Thymus (tissue), 11 donors: ENCODE data around the gene CELA2B. TPM values are rescaled to one million over a fixed set of nuclear protein-coding genes. Genes with fewer than 3 reads are reported as not detected.

Experiments
- DNase-seq, 9 donors: peaks; one replicate each; pipeline ENCODE4 v3.0.0-alpha.2; 2013; ENCODE audit warnings: low spot score in 9 of 9, low read depth in 6 of 9, missing footprints in 1 of 9
- H3K27ac ChIP-seq, 2 donors: one replicate each; pipeline ENCODE4 v1.5.1; 2013; ENCODE audit warnings: control low read depth in 1 of 2, low read depth in 1 of 2, low read length in 1 of 2, mild to moderate bottlenecking in 1 of 2, moderate library complexity in 1 of 2
- H3K27me3 ChIP-seq, 2 donors: one replicate each; pipeline ENCODE4 v1.5.1; 2013; ENCODE audit warnings: low read length in 1 of 2; ENCODE audit not compliant: control insufficient read depth in 2 of 2, insufficient read depth in 1 of 2
- H3K36me3 ChIP-seq, 2 donors: one replicate each; pipeline ENCODE4 v1.5.1; 2013; ENCODE audit warnings: low read length in 1 of 2, mild to moderate bottlenecking in 1 of 2, moderate library complexity in 1 of 2; ENCODE audit not compliant: control insufficient read depth in 2 of 2, insufficient read depth in 2 of 2
- H3K4me1 ChIP-seq, 2 donors: one replicate each; pipeline ENCODE4 v1.5.1; 2013; ENCODE audit warnings: low read length in 2 of 2; ENCODE audit not compliant: control insufficient read depth in 2 of 2, insufficient read depth in 2 of 2
- H3K4me3 ChIP-seq, 2 donors: one replicate each; pipeline ENCODE4 v1.5.1; 2013; ENCODE audit warnings: low read length in 2 of 2, control low read depth in 1 of 2, mild to moderate bottlenecking in 1 of 2
- H3K9me3 ChIP-seq, 2 donors: one replicate each; pipeline ENCODE4 v1.5.1; 2013; ENCODE audit warnings: low read length in 1 of 2, mild to moderate bottlenecking in 1 of 2; ENCODE audit not compliant: control insufficient read depth in 2 of 2, insufficient read depth in 1 of 2
- WGBS: extraction: QIAGEN DNeasy Blood & Tissue Kit; methylation state at CpG from one replicate; pipeline ENCODE4 v1.1.7; 2013; 5-methylcytosine and 5-hydroxymethylcytosine counted together
- polyA plus RNA-seq: library from polyadenylated mRNA; stranded (reverse); fragments of 200-250 nt; gene quantifications from one replicate; pipeline ENCODE4 v1.2.3, GENCODE V29; 2013
- total RNA-seq: library from RNA; stranded (reverse); fragments of 120-200 nt; gene quantifications from one replicate; pipeline ENCODE4 v1.2.4, GENCODE V29; 2013
- donor health status: healthy.

CELA2B gene
- total and polyA plus RNA-seq, 2 donors: 0.16 to 0.28 TPM

DNA sequence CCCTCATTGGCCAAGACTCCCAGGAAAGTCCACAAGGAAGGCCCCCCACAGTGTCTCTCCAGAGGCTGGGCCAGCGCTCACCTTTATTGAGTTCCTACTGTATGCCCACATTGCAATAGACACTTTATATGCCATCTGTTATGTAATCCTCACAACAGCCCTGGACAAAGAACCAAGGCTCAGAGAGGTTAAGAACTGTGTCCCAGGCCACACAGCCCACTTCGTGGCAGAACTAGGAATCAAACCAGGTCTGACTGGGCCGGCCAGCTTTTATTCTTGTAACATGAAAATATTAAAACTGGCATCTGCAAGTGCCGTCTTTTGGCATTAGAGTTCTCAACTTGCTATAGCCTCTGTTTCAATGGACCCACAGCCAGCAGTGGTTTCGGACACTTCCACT is 33.1 kb upstream of the CELA2B start:
- 97% methylated on average over 5 of the region's 5 CpGs for WGBS

DNA sequence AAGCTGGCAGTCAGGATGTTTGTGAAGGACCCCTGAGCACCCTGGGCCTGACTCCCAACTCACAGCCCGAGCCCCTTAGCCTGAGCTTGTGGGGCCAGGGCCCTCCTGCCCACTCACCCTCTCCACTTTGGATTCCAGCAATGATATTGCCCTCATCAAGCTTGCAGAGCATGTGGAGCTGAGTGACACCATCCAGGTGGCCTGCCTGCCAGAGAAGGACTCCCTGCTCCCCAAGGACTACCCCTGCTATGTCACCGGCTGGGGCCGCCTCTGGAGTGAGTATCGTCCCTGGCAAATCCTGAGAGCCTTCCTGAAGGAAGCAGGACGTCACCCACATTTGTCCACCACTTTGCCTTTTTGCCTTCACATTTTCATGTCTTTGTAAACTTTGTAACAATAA is 32.6 kb upstream of the CELA2B start:
- no peak for DNase-seq
- no peaks in the 10 kb centered on the region for H3K9me3 ChIP-seq
- no peak overlapping the region for H3K4me3 ChIP-seq
- no peak overlapping the region for H3K27ac ChIP-seq
- peaks cover 0 to 5% of the 10 kb centered on the region in 2 donors for H3K27me3 ChIP-seq
- 89% methylated on average over 5 of the region's 5 CpGs for WGBS
- no peaks in the 10 kb centered on the region for H3K4me1 ChIP-seq
- no peaks in the 10 kb centered on the region for H3K36me3 ChIP-seq

More for the DNA sequence above, 33.1 kb upstream of the CELA2B start:
- H3K36me3 ChIP-seq: no peaks in the 10 kb centered on the region
- no peak for DNase-seq
- peaks cover 0 to 5% of the 10 kb centered on the region in 2 donors for H3K27me3 ChIP-seq
- H3K4me3 ChIP-seq: no peak overlapping the region
- H3K4me1 ChIP-seq: no peaks in the 10 kb centered on the region
- H3K27ac ChIP-seq: no peak overlapping the region
- H3K9me3 ChIP-seq: no peaks in the 10 kb centered on the region

DNA sequence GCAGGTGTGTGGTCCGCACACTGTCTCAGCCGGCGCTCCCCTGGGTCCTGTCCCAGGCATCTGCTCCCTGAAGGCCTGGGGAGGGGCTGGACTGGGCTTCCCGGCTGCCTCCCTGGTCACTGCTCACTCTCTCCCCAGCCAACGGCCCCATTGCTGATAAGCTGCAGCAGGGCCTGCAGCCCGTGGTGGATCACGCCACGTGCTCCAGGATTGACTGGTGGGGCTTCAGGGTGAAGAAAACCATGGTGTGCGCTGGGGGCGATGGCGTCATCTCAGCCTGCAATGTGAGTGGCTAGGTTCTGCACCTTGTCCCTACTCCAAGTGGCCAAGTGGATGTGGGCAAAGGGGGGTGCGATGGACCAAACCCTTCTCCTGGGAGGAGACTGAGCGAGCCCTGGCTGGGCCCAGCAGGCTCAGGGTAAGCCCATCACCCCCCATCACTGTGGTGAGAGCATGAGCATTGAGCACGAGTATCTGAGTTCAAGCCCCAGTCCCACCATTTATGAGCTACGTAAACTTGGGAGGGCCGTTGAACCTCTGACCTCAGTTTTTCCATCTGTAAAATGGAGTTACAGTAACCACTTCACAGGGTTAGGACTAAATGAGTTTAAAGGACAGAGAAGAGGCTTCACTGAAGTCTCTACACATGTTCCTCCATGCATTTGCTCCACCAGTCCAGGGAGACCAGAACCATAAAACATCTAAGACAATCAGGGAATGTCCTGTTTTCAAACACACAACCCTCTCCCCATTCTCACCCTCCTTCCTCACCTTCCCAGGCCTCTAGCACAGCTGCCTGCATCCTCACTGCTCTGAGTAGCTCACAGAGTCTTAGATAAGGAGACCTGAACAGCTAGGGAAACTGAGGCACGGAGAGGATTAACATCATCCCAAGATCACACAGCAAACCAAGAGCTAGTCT is 31.2 kb upstream of the CELA2B start:
- Histone ChIP-seq H3K27me3 (peaks cover 0 to 5% of the 10 kb centered on the region in 2 donors), H3K4me3 (no peak overlapping the region), H3K9me3 (no peaks in the 10 kb centered on the region), H3K36me3 (no peaks in the 10 kb centered on the region), H3K27ac (no peak overlapping the region), H3K4me1 (no peaks in the 10 kb centered on the region)
- DNase-seq: no peak
- WGBS: 94% methylated on average over 17 of the region's 17 CpGs

DNA sequence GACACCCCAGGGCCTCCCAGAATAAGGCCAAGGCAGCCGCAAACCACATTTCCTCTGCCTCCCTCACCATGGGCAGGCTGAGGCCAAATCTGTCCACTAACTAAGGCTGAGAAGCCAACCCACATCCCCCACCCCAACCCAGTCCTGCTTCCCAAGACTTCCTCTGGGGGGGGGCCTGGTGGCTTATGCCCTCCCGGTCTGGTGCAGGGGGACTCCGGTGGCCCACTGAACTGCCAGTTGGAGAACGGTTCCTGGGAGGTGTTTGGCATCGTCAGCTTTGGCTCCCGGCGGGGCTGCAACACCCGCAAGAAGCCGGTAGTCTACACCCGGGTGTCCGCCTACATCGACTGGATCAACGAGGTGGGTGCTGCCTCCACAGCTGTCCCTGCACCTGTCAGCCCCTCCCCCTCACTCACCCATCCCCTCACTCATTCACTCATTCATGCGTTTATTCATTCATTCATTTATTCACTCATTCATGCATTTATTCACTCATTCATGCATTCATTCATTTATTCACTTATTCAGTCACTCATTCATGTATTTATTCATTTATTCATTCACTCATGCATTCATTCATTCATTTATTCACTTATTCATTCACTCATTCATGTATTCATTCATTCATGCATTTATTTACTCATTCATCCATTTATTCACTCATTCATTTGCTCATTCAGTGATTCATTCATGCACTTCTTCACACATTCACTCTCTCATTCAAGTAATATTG is 30.3 kb upstream of the CELA2B start:
- DNase-seq: no peak
- H3K36me3 ChIP-seq: no peaks in the 10 kb centered on the region
- no peak overlapping the region for H3K4me3 ChIP-seq
- H3K27me3 ChIP-seq: peaks cover 0 to 5% of the 10 kb centered on the region in 2 donors
- no peaks in the 10 kb centered on the region for H3K4me1 ChIP-seq
- H3K9me3 ChIP-seq: no peaks in the 10 kb centered on the region
- H3K27ac ChIP-seq: no peak overlapping the region
- WGBS: 63% methylated on average over 14 of the region's 14 CpGs

DNA sequence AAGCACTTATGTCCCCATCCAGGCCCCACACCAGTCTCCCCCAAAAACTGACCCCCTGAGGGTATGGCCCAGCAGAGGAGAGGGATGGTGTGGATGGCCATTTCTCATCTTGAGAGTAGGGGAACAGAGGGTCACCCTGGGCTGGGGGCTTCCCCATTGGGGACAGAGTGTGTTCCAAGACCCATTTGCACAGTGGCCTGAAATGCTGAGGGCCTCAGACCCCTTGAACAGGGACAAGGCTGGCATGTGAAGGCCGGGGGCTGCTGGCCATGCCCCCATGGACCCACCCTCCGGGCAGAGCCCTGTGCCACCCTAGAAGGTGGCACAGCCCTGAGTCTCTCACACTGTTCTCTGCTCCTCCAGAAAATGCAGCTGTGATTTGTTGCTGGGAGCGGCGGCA is 29.7 kb upstream of the CELA2B start:
- WGBS: 91% methylated on average over 4 of the region's 4 CpGs
- Histone ChIP-seq H3K27ac (no peak overlapping the region), H3K9me3 (no peaks in the 10 kb centered on the region), H3K36me3 (no peaks in the 10 kb centered on the region), H3K4me3 (no peak overlapping the region), H3K4me1 (no peaks in the 10 kb centered on the region), H3K27me3 (peaks cover 0 to 5% of the 10 kb centered on the region in 2 donors)
- no peak for DNase-seq

DNA sequence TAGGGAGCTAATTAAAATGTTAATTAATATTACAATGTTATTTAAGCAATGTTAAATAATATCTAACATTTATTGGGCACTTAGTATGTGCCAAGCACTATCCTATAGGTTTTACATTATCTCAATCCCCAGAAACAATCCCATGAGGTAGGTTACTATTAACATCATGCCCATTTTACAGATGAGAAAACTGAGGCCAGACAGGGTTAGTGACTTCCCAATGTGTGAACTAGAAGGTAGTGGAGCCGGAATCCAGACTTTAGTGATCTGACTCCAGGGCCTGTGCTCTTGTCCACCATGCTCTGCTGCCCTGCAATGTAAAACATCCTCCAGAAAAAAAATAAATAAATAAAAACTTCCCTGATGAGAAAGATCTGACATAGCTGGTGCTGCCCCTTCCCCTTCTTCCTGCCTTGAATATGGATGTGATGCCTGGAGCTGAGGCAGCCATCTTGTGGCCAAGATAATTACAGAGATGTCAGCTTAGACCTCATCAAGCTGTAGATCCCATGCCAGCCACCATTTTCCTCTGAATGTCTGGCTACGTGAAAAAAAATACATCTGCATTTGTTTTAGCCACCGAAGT is 26.9 kb upstream of the CELA2B start:
- Histone ChIP-seq H3K27ac (no peak overlapping the region), H3K9me3 (no peaks in the 10 kb centered on the region), H3K4me3 (no peak overlapping the region), H3K4me1 (no peaks in the 10 kb centered on the region), H3K36me3 (no peaks in the 10 kb centered on the region), H3K27me3 (peaks cover 0 to 5% of the 10 kb centered on the region in 2 donors)
- 96% methylated on average over 3 of the region's 3 CpGs for WGBS
- DNase-seq: no peak

DNA sequence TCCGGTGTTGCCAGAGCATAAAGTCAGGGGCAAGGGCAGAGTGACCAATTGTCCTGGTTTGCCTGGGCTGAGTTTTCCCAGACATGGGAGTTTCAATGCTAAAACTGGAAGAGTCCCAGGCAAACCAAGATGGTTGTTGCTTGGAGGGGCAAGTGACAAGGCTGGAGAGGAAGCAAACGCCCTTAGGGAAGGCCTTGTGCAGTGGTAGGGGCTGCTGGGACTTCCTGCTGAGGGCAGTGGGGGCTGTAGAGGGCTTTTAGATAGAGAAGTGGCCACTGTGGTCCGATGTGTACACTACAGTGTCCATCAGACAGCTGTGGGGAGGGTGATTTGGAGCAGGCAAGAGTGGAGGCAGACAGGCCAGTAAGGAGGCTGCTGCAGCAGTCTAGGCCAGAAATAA is 26.3 kb upstream of the CELA2B start:
- Histone ChIP-seq H3K27me3 (peaks cover 0 to 5% of the 10 kb centered on the region in 2 donors), H3K9me3 (no peaks in the 10 kb centered on the region), H3K27ac (no peak overlapping the region), H3K4me1 (no peaks in the 10 kb centered on the region), H3K36me3 (no peaks in the 10 kb centered on the region), H3K4me3 (no peak overlapping the region)
- no peak for DNase-seq
- whole genome bisulfite sequencing: 65% methylated on average over 3 of the region's 3 CpGs

DNA sequence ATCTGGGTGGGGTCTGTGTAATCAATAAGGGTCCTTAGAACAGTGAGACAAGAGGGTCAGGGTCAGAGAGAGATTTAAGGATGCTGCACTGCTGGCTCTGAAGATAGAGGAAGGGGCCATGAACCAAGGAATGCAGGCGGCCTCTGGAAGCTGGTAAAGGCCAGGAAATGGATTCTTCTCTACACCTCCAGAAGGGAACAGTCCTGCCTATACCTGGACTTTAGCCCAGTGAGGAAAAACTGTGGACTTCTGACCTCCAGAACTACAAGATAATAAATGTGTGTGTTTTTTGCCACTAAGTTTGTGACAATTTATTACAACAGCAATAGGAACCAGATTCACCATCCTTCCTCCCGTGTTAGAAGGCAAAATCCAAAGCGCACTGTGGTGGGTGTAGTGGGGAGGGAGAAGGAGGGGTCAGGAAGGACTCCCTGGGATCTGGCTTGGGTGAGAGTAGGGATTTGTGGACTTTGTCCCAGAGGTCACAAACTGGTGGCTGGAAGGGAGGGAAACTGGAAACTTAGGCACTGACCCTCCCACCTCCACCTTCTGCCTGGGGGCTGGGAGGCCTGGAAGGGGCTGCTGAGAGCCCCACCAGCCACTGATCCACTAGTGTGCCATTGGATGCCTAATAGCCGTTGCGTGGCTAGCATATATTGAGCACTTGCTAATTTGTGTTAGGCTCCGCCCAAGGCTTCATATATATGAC is 24.7 kb upstream of the CELA2B start:
- no peak overlapping the region for H3K4me3 ChIP-seq
- 96% methylated on average over 6 of the region's 6 CpGs for WGBS
- no peak for DNase-seq
- peaks cover 0 to 4% of the 10 kb centered on the region in 2 donors for H3K27me3 ChIP-seq
- no peaks in the 10 kb centered on the region for H3K4me1 ChIP-seq
- no peaks in the 10 kb centered on the region for H3K9me3 ChIP-seq
- no peaks in the 10 kb centered on the region for H3K36me3 ChIP-seq
- no peak overlapping the region for H3K27ac ChIP-seq
